Measurements from ENCODE around the gene ARHGAP12.

DNA sequence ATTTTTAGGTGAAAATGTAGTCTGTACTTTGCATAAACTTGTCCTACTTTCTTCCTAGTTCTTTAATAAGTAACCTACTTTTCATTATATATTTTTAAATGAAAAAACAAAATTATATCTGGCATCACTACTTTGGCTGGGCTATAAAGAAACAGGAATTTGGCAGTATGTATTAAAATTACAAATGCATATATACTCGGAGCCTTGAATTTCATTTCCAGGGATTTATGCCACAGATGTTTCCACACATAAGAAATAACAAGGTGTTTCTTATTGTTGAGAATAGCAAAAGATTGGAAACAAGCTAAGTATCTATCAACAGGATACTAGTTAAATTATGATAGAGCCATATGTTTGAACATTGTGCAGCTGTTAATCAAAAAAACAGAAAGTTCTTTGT, 2.2 kb upstream of the ARHGAP12 start:
- TF ChIP-seq, protein P1, sequence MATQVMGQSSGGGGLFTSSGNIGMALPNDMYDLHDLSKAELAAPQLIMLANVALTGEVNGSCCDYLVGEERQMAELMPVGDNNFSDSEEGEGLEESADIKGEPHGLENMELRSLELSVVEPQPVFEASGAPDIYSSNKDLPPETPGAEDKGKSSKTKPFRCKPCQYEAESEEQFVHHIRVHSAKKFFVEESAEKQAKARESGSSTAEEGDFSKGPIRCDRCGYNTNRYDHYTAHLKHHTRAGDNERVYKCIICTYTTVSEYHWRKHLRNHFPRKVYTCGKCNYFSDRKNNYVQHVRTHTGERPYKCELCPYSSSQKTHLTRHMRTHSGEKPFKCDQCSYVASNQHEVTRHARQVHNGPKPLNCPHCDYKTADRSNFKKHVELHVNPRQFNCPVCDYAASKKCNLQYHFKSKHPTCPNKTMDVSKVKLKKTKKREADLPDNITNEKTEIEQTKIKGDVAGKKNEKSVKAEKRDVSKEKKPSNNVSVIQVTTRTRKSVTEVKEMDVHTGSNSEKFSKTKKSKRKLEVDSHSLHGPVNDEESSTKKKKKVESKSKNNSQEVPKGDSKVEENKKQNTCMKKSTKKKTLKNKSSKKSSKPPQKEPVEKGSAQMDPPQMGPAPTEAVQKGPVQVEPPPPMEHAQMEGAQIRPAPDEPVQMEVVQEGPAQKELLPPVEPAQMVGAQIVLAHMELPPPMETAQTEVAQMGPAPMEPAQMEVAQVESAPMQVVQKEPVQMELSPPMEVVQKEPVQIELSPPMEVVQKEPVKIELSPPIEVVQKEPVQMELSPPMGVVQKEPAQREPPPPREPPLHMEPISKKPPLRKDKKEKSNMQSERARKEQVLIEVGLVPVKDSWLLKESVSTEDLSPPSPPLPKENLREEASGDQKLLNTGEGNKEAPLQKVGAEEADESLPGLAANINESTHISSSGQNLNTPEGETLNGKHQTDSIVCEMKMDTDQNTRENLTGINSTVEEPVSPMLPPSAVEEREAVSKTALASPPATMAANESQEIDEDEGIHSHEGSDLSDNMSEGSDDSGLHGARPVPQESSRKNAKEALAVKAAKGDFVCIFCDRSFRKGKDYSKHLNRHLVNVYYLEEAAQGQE (IDR thresholded peaks at IDR 0.05; ENCODE audit: insufficient replicate concordance, low read depth): no peak
- TF ChIP-seq GABPA (IDR thresholded peaks at IDR 0.05; ENCODE audit: low read depth) (no peak), POLR2AphosphoS5 (IDR thresholded peaks at IDR 0.05; ENCODE audit: low read depth) (no peak), SPI1 (IDR thresholded peaks at IDR 0.05; ENCODE audit: borderline replicate concordance, low read depth) (no peak)
- TF ChIP-seq, protein P2, sequence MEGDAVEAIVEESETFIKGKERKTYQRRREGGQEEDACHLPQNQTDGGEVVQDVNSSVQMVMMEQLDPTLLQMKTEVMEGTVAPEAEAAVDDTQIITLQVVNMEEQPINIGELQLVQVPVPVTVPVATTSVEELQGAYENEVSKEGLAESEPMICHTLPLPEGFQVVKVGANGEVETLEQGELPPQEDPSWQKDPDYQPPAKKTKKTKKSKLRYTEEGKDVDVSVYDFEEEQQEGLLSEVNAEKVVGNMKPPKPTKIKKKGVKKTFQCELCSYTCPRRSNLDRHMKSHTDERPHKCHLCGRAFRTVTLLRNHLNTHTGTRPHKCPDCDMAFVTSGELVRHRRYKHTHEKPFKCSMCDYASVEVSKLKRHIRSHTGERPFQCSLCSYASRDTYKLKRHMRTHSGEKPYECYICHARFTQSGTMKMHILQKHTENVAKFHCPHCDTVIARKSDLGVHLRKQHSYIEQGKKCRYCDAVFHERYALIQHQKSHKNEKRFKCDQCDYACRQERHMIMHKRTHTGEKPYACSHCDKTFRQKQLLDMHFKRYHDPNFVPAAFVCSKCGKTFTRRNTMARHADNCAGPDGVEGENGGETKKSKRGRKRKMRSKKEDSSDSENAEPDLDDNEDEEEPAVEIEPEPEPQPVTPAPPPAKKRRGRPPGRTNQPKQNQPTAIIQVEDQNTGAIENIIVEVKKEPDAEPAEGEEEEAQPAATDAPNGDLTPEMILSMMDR (IDR thresholded peaks at IDR 0.05; ENCODE audit: insufficient read depth, low read length): no peak
